Fibroblast of skin of left quadriceps (primary cell): Measurements from ENCODE around the gene IRX4.

ENCODE experiments used
- DNase-seq, 2 experiments: peaks; one replicate each; pipeline ENCODE4 v3.0.0-alpha.2; 2013; ENCODE audit warnings: low read depth in 2 of 2

The IRX4 gene

DNA sequence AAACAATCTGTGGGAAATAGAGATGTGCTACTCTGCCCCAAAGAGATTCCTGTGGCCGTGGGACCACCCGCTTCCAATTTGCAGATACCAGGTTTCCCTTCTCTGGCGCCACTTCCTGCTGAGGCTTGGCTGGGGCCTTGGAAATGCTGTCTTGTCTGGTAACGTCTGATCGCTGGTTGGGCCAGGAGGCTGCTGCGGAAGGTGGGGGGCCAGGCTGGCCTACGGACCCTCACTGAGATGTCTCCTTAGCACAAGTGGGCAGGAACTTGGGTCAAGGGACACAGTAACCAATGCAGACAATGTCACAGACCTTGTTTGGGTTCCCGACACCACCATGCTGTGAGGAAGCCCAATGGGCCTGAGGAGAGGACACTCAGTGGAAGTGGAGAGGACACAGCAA lies 31.7 kb upstream of the IRX4 start:
- DNase-seq: no peak

DNA sequence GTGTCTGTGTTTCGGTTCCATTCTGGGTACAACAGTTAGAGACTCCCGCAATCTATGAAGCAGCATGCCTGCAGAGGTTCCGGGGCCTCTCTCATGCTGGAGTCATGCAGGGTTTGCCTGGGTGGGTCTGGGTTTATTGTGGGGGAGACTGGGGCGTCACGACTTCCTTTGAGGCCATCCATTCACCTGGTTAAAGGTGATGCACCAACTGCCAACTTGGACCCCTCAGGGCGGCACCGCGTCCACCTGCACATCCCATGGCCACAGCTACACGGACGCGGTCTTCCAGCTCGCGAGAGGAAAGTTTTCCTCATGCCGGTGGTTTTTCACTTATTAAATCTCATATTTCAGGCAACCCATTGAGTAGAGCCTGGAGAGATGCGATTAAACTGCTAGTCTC lies 30.9 kb upstream of the IRX4 start:
- DNase-seq: no peak

DNA sequence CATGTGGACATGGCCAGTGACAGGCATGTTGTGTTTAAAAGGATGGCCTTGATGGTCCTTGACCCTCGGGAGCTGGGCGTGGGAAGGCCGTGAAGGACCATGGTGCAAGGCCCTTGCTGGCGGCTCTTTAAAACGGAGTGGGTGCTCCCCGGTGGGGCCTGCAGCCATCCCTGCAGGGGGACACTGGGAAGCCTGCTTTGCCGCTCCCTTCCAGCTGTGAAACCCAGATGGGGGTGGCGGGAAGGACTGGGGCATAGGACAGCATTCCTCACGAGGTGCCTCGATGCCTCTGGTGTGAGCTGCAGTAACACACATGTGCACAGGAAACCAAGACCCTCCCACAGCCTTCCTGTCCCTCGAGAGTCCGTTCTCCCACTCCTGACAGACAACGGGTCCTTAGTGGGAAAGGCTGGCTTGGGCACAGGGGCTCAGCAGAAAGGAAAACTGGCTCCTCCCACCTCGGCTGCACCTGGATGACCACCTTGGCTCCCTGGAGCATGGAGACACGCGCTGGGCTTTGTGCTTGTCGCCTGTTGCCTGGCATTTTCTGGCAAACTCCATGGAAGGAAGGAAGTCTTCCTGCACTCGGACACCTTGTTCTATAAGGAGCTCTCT lies 30.3 kb upstream of the IRX4 start:
- no peak for DNase-seq

DNA sequence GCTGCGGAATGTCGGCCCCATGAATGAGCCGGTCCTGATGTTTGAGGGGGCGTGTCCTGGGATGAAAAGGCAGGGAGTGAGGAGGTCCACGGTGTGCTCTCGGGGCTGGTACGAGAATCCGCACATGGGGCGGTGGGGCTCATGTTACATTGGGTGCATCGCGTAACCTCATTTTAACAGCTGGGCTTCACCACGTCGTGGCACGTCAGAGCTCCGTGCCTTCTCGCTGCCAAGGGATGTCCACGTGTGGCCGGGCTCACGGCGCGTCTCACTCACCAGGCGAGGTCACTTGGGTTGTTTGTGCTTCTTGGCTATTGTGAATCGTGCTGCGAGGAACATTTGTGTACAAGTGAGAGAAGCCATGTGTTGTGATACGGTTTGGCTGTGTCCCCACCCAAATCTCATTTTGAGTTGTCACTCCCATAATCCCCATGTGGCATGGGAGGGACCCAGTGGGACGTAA lies 29.1 kb upstream of the IRX4 start:
- no peak for DNase-seq

DNA sequence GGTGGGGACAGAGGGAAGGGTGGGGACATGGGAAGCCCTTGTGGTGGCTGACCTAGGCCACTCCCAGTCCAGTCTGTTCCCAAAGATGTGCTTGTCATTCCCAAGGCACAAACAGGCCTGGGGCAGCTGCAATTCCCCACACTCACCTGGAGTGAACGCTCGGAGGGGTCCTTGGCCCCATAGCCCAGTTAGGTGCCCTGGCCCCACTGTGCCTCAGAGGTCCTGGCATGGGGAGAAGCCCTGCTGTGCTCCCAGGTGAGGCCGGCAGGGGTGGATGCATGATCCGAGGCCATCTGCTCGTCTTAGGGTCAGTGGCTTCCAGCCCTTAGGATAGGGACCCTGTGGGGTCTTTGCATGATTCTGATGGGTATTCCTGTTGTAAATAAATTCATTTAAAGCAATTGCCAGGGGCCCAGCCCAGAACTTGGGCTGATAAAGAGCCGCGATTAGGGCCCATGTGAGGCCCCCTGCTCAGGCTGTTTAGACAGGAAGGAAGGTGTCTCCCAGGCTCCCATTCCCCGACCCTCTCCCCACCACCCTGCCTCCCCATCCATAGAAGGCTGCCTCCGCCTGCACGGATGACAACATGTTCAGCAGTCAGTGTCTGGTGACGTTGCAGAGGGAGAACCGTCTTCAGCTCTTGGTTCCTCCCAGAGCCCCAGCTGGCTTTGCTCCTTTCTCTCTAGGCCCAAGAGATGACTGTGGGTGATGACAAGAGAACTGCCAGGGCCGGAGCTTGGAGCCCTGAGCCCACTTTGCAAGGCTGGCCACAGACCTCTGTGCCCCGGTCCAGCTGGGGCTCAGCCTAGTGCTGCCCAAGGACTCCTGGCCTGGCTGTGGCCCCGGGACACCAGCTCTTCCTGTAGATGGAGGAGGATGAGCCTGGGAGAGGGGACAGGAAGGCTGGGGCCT lies 28.4 kb upstream of the IRX4 start:
- no peak for DNase-seq

DNA sequence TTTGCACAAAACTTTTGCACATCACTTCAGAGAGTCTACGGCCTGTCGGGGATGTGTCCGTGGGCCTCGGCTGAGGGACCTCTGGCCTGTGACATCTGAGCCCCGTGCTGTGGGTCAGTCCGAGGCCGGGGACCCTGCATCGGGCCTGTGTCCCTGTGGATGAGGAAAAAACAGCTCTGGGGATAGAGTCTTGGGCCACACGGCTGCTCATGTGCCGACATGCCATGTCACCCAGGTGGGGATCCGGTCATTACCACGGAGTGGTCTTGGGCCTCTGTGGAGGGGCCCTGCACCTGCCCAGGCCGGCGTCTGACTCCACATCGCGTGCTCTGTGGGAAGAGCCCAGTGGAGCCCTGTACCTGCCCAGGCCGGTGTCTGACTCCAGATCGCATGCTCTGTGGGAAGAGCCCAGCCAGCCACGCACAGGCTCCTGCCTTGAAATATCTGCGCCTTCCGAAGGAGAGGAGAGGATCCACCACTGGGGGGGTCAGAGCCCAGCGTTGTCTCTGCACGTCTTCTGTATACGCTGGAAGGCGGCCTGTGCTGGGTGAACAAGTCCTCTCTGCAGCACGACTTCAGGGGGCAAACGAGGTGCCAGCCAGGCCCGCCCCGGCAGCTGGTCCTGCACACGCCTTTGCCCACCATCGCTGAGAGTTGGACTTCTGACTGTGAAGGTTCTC lies 27.5 kb upstream of the IRX4 start:
- no peak for DNase-seq

DNA sequence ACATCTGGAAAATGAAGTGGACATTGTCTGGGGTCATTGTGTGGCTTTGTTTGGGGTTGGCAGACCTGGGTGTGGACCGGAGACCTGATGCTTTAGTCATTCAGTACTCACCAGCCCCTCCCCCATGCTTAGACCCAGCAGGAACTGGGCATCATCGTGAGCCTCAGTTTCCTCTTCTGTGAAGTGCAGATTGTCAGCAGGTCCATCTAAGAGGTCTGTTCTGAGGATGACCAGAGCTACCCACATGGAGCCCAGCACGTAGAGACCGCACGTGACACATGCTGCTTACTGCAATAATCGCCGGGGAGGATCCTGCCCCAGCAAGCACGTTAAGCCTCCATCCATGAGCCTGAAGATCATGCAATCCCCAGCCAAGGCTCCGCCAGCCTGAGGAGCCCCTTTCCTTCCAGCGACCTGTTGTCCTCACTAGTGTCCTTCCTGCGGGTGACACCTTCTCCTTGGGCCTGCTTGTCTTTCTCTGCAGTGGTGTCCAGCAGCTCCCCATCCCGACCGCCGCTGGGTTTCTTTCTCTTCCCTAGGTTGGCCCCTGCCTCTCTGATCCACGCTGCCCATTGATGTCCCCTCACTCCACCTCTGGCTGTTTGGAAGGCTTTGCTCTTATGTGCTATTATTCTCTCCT lies 26.7 kb upstream of the IRX4 start:
- DNase-seq: no peak

DNA sequence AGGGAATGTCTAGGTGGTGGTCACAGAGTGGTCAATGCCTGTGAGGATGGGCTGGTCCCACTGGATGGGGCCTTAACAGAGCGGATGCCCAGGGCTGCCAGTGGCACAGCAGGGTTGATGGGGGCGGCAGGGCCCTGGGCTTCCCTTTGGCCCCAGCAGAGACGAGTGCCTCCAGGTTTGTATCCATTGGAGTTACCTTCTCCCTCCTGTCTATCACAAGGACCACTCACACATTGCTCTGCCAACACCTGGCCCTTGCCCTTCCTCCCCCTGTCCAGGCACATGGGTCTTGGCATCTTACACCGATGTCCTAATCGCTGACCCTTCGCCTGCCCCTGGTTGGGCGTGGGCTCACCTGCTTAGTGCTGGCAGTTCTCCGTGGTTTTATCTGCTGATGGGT lies 26.2 kb upstream of the IRX4 start:
- no peak for DNase-seq

DNA sequence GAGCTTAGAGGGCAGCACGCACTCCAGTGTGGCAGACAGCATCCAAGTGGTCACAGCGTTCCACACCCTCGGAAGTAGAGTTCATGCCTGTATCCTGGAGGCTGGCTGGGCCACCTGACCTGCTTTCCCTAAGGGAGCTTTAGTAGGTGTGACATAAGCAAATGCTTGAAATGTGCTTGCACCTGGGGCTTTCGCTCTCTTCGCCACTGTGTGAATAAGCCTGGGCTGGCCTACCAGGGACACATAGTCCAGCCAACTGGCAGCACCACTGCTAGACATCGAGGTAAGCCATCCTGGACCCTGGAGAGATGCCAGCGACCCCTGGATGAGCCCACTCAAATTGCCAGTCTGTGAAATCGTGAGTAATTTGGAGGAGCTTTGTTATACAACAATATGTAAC lies 24.9 kb upstream of the IRX4 start:
- DNase-seq: no peak

DNA sequence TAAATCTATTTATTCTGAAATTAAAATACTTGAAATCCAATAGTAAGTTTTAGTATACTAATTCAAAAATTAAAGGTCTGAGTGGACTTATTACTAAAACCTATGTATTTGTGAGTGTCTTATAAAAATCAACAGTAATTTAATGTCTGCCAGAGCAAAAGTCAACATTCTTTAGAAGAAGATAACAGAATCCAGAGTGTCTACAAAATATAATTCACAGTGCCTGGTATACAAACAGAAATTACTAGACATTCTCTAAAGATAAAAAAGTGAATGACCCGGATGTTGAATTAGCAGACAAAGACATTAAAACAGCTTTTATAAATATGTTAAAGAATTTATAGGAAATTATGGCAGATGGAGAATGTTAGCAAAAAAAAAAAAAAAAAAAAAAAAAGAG lies 22.4 kb upstream of the IRX4 start:
- no peak for DNase-seq

DNA sequence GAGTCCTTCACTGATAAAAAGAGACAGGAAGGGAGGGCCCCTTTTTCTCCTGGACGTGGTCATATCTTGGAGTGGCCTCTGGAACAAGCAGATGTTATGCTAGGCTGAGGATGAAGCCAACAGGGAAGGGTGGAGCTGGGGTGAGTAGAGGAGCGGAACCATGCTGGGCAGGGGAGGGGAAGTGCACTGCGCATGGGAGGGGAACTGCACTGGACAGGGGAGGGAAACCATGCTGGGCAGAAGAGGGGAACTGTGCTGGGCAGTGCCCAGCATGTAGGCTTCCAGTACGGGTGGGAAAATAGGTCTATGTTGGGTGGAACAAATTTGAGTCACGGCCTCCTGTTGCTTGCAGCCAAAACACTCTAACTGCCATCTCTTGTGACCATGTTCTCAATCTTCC lies 19.3 kb upstream of the IRX4 start:
- no peak for DNase-seq

DNA sequence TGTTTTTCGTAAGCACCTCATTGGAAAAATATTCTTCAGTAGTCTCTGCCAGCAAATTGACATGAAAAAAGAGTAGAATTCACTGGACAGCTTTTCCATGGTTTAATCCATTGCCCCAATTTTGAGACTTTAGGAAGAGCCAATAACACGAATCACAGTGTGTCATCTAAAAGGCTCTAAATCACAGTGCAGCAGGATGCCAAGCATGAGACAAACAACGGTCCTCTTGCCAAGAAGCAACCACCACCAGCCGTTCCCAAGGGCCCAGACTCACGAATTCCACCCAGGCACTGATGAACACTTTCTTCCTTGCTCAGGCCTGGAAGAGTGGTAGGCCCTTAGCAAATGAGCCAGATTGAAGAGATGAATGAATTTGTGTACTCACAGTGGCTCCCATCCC lies 18.3 kb upstream of the IRX4 start:
- peak; percentile 16 to 24 for DNase-seq

DNA sequence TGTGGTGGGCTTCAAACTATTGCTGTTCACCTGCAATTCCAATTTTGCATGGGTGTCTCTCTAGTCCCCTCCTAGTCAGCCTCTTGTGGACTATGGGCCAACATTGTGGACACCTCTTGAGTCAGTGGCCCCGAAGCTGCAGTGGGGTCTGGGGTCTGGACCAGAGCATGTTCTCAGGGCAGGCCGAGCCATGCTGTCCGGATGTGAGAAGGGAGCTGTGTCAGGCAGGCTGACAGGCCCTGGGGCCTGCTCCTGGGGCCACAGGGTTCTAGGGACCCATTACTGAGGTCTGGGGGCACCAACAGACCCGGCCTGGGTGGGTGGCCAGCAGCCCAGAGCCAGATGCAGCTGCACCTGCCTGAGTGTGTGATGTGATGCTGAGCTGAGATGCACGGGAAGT lies 16.5 kb upstream of the IRX4 start:
- no peak for DNase-seq

DNA sequence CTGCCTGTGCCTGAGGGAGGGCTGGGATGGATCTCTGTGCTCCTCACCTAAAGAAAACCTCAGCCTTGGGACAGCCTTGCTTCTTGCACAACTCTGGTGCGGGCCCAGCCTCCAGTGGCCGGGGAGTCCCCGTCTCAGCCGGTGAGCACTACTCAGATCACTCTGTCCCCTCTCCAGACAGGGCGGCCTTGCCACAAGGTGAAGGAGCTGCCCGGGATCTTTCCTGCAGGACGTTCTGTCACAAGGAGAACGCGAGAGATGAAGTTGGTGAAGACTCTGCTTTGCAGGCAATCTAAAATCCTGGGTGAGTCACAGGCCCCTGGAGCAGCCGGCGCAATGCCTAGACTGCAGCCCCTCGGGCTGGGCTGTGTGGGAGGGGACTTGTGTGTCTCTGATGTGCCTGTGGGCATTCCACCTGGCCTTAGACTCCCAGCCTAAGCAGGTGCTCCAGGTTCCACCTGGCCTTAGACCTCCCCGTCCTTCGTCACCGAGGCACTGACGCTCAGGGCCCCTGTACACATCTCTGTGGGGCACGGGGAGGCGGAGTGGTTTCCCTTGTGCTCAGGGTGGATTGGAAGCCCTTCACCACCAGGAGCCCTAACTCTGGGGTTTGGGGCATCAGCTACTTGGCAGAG lies 15.2 kb upstream of the IRX4 start:
- no peak for DNase-seq

DNA sequence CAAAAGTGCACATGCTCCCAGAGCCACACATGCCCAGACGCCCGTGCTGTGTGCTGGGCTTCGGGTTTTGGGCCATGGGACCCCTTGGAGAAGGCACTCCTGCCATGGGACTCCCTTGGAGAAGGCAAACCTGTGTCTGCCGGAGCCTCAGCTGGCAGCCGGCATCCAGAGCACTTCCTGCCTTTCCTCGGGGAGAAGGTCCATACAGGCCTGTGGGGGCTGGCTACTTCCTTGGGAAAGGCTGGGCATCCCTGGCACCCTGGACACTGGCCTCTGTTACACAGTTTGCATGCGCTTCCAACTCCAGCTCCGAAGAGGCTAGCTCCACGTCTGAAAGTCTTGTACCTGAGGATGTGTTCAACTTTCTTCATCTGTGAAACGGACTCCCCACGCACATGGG lies 14.7 kb upstream of the IRX4 start:
- DNase-seq: no peak

DNA sequence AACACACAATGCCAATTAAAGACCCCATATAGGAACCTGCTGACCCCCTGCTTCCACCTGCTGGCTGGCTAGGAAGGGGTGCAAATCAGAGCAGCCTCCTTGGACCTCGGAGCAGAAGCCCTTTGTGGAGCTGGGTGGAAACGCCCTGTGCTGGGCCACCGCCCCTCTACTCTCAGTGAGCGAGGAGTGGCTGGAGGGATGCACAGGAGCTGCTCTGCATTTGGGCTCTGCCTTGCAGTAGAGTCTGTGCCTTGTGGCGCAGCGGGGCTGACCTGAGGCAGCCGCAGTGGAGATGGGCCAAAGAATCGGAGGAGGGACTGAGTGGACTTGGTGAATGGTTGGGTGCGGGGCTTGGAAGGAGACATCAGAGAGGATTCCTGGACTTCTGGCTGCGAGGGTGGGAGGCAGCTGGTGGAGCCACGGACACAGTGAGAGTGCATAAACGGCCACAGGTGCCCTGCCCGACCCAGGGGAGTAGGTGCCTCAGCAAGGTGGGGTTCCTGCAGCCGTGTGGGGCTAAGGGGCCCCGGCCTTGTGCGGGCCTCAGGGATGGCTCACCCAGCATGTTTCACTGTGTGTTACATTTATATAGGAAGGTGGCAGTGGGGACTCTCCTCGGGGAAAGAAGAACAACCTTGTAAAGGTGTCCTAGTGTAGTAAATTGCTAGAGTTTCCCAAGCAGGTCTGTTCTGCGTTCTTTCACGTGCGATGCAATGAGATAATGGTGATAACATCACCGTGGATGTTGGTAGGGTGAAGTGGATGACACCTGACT lies 14.1 kb upstream of the IRX4 start:
- no peak for DNase-seq

DNA sequence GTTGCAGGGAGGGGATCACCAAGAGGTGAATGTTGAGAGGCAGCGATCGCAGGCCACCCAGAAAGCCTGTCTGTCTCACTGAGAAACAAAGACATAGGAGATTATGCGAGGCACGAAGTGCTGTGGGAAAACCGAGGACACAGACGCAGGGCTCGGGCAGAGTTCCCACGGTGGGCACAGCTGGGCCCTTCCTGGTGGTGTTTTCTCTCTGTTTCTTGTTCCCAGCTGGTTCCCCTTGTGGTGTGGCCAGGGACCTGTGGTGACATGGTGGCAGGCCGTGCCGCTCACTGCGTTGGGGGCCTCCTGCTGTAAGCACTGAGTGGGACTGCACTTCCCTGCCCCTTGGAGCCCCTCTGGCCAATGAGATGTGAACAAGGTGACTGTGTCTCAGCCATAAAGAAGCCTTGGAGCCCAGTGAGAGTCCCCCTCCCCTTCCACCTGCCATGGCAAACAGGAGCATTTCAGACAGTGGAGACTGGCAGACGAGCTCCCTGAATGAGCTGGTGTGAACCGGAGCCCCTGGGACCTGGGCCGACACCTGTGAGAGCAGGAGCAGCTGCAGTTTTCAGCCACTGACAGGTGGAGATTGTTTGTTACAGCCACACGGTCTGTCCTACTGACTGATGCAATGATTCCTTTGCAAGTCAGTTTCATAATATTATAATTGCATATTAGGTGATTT lies 13.2 kb upstream of the IRX4 start:
- DNase-seq: no peak

DNA sequence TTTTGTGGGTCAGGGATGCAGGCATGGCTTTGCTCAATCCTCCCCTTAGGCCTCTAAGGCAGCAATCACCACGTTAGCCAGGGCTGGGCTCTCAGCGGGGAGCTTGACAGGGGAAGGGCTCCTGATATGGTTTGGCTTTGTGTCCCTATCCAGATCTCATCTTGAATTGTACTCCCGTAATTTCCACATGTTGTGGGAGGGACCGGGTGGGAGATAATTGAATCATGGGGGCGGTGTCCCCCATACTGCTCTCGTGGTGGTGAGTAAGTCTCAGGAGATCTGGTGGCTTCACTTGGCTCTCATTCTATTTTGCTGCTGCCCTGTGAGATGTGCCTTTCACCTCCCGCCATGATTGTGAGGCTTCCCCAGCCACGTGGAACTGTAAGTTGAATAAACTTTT lies 11.5 kb upstream of the IRX4 start:
- no peak for DNase-seq

DNA sequence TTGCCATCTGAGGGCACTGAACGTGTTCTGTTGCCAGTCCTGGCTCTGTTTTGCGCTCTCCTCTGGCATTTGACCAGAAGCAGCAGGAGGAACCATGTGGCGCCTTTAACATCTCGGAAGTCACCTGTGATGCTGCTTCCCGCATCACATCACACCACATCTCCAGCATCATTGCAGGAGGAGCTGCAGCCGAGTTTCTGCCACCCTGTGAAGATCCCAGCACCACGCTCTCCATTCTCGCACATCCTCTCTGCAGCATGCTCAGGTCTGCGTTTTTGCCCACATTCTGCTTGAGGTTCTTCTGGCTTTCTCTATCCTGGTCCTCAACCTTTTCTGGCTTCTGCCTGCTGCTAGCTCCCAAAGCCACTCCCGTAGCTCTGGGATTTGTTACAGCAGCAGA lies 11.0 kb upstream of the IRX4 start:
- DNase-seq: no peak

DNA sequence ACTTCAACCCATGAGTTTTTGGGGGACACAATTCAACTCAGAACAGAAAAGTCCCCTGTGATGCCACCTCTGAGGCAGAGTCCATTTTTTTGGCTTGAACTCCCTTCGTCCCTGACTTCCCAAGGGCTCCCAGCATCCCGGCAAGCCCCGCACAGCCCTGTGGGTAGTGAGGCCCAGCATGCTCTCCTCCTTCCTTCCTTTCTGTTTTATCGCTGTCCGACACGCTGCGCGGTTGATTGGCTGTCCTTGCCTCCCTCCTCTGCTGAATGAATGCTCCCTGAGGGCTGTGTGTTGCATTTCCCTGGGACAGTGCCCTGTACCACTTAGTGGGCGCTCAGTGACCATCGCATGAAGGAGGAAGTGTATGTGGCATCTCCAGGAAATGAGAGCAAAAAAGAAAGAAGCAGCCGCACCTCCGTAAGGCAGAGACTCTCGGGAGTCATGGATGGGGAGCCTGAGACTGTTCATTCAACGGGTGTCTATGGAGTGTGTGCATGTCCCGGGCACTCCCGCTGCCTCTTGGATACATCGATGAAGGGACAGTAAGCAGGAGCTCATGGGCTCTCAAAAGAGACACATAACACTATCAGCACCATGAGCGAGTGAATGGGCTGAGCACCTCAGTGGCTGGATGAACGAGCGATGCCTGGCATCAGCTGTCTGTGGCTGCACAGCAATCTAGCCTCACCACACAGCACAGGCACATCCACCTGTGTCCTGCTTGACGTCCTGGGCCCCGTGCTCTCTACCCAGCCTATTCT lies 10.1 kb upstream of the IRX4 start:
- DNase-seq: no peak
